HL-60/S4 treated with phorbol 12-myristate 13-acetate at 8.2 ng/mL for 4 days and 3 days (cell line): ENCODE data around the gene GFM2.
"Not testable (repeated sequence)": the region's sequence is repeated elsewhere in the genome, so short reads cannot be mapped to it uniquely, and the experiment has no call there.

Experiments
- in situ Hi-C: fragments of 300-500 bp; cut with MboI; formaldehyde crosslinking; loops from 2 replicates; pipeline ENCODE4 v1.15.0; 2022; ENCODE audit warnings: low sequenced_read_pairs

The GFM2 gene, protein sequence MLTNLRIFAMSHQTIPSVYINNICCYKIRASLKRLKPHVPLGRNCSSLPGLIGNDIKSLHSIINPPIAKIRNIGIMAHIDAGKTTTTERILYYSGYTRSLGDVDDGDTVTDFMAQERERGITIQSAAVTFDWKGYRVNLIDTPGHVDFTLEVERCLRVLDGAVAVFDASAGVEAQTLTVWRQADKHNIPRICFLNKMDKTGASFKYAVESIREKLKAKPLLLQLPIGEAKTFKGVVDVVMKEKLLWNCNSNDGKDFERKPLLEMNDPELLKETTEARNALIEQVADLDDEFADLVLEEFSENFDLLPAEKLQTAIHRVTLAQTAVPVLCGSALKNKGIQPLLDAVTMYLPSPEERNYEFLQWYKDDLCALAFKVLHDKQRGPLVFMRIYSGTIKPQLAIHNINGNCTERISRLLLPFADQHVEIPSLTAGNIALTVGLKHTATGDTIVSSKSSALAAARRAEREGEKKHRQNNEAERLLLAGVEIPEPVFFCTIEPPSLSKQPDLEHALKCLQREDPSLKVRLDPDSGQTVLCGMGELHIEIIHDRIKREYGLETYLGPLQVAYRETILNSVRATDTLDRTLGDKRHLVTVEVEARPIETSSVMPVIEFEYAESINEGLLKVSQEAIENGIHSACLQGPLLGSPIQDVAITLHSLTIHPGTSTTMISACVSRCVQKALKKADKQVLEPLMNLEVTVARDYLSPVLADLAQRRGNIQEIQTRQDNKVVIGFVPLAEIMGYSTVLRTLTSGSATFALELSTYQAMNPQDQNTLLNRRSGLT

DNA sequence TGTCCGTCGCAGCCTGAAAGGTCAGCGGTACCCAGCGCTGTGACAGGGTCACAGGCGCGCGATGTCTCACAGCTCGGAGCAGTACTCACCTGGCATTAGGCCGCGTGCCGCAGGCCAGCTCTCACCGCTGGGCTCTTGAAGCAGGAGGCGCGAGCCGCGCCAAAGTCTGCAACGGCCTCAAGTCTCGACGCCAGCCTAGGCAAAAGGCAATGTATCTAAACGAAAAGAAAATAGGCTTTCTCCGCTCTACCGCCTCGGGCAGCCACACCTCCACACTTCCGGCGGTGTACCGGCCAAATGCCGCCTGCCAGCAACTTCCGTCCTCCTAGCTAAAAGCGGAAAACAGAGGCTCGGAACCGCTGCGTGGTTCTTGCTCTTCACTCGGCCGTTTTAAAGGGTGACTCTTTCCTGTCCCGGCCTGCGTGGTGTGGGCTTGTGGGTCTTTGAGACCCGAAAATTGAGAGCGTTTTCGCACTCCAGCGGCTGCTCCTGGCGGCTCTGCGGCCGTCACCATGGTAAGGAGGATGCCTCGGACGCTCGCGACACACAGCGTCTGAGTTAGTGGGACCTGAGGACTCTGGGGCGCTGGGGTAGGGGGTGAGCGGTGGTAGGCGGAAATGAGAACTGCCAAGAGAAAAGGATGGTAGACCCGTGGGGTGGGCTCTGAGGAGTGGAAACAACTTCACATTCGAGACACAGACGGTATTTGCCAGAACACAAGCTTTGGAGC, at the start of gene GFM2, which contains the start of gene NSA2:
Gene GFM2 (minus strand): TSS at position 269 of the 730 bp plus-strand sequence. CDS start 3,375 bp downstream, outside the sequence.
Gene NSA2 (plus strand): TSS at position 401 of the 730 bp plus-strand sequence. CDS start 112 bp downstream, at position 513.
- in situ Hi-C loops, result no loop called here

- in situ Hi-C loops, result no loop called here
These were observed 44.0 kb upstream of the GFM2 start for GRCh38 chr5:74810915-74811314.

- in situ Hi-C loops, result no loop called here
These were observed 35.0 kb upstream of the GFM2 start for GRCh38 chr5:74801941-74802340.

- in situ Hi-C loops, result no loop called here
These were observed 34.3 kb upstream of the GFM2 start for GRCh38 chr5:74801197-74801596.

GRCh38 chr5:74798977-74799911, 32.3 kb upstream of the GFM2 start:
- in situ Hi-C loops, result no loop called here

DNA sequence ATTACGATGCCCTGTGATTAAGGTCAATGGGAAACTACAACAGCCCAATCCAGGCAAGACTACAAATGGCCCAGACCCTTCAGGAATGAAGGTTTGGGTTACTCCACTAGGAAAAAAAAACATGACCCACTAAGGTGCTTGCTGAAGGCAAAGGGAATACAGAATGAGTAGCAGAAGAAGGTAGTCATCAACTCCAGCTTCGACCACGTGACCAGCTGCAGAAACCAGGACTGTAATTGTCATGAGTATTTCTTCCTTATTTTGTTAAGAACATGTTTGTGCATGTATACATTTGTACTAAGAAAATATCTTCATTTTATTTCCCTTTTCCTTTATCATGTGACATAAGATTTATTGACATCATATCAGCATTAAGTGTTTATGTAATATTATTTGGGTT, 24.8 kb upstream of the GFM2 start:
- in situ Hi-C loops, result not testable (repeated sequence)

DNA sequence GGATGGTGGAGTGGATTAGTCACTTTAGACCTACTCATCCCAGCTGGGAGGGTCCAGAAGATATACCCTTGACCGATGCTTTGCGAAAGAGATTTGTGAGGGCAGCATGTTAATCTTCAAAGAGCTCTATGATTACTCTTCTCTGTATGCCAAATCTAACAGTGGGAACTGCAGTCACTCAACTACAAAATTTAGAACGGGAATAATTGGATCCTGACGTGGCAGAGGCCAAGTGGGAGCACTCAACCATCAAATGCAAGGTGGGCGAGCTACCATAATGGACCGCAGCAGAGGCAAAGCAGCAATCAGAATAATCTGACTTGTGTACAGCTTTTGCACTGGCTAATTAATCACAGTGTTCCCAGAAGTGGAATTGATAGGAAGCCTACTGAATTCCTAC, 20.5 kb upstream of the GFM2 start:
- in situ Hi-C loops, result no loop called here

- in situ Hi-C loops, result no loop called here
These were observed 19.9 kb upstream of the GFM2 start for GRCh38 chr5:74786851-74787250.

DNA sequence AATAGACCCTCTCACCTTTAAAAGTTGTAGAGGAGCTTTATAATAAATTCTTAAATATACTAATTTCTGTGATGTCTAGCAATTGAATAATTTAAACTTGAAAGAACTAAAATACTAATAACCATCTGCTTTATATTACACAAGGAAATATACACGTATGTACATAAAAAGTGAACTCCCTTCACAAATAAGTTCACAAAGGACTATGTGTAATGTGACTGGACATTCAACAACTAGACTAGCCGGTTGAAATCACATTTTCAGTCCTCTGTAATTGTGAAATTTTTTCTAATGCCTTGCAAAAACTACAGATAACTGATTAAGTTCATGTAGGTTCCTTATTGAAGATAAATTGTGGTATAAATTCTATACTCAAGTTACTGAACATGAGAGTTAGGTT, 11.7 kb upstream of the GFM2 start:
- in situ Hi-C loops, result no loop called here

GRCh38 chr5:74772359-74772758, 5.4 kb upstream of the GFM2 start:
- in situ Hi-C loops, result no loop called here

GRCh38 chr5:74767579-74767913, 629 bp upstream of the GFM2 start:
- in situ Hi-C loops, result no loop called here

DNA sequence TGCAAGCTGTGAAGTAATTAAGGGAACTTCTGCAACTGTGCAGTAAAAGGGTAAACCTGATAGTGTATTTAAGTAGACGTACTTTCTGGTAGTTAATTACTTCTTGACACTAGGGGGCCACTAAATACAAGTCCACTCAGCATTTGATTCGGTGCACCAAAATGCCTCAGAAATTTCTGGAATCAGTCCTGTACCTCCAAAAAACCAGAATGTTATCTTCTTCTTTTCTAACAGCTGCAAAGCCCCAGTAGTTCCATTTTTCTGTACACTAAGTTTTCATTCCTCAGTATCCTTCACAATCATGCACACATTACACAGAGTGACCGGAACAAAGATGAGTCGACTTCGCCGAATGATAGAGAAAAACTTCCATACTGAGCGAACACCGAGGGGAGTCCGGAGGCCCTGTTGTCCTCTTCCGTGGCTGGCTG, 484 bp downstream of the GFM2 start:
- in situ Hi-C loops, result no loop called here

- in situ Hi-C loops, result no loop called here
These were observed 988 bp downstream of the GFM2 start for GRCh38 chr5:74765929-74766328.

- in situ Hi-C loops, result no loop called here
These were observed 1.7 kb downstream of the GFM2 start for GRCh38 chr5:74765201-74765600.

DNA sequence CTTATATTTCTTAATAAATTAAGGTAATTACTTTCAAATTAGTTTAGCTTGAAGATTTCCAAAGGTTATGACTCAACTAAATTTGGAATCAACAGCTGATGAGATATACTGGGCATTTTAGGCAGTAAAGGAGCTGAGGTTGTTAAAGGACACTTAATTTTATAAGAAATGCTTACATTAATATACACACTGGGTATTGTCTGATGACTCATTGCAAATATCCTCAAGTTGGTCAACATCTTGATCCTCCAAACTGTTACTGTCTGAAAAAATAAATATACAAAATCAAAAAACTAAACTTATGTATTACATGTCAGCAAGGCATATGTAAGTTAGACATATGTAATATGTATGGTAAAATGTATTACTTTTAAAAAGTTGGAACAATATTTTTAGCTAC, 3.4 kb downstream of the GFM2 start:
- in situ Hi-C loops, result no loop called here

- in situ Hi-C loops, result no loop called here
These were observed 4.3 kb downstream of the GFM2 start for GRCh38 chr5:74762599-74762998.

DNA sequence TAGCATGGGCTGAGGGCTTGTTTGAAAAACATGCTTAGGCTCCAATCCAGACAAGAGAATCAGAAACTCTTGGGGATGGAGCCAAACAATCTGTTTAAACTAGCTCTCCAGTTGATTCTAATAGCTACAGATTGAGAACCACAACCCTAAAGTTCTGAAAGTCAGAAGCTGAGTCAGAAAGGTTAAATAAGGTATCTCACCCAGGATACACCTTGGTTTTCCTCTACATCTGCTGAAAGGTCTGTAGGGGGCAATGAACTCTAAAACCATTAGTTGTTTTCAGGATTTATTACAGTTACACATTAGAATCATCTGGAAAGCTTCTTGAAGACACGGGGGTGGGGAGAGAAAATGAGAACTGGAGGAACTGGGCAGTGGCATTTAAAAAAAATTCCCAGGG, 5.7 kb downstream of the GFM2 start:
- in situ Hi-C loops, result no loop called here

- in situ Hi-C loops, result not testable (repeated sequence)
These were observed 18.2 kb downstream of the GFM2 start for GRCh38 chr5:74748742-74749141.

DNA sequence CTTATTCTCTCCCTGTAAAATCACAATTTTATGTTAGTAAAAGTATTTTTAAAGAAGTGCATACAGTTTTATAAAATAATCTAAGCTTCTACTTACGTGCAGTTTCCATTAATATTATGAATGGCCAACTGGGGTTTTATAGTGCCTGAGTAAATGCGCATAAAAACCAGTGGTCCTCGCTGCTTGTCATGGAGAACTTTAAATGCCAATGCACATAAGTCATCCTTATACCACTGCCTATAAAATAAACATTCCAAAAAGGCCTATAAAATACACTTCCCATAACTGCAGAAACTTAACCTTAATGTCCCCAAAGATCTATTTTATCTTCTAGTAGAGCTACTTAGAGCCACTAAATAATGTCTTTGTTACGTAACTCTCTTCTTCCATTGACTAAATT, 28.5 kb downstream of the GFM2 start:
- in situ Hi-C loops, result no loop called here

DNA sequence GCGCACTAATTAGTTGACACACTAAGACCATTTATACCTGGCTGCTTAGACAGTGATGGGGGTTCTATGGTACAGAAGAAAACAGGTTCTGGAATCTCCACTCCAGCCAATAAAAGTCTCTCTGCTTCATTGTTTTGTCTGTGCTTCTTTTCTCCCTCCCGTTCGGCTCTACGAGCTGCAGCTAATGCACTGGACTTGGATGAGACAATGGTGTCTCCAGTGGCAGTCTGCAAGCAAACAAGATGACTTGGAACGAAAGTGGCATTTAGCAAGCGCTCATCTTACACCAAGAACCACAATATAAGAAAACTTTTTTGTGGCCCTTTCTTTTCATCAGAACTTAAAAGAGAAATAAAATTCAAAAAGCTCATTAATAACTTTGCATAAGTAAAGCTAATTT, 30.2 kb downstream of the GFM2 start:
- in situ Hi-C loops, result no loop called here
